ENCODE measurements around the gene OR2V1. TPM values are rescaled to one million over a fixed set of nuclear protein-coding genes. Genes with fewer than 3 reads are reported as not detected.
"Not testable (repeated sequence)": the region's sequence is repeated elsewhere in the genome, so short reads cannot be mapped to it uniquely, and the experiment has no call there.

OR2V1 gene, protein sequence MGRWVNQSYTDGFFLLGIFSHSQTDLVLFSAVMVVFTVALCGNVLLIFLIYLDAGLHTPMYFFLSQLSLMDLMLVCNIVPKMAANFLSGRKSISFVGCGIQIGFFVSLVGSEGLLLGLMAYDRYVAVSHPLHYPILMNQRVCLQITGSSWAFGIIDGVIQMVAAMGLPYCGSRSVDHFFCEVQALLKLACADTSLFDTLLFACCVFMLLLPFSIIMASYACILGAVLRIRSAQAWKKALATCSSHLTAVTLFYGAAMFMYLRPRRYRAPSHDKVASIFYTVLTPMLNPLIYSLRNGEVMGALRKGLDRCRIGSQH
- total RNA-seq (2014; rRNA removed; shearing (Covaris generic)): not detected in 2 replicates

GRCh38 chr5:181130832-181131496 is at the start of gene OR2V1:
OR2V1 (minus strand) TSS chr5:181131169; CDS start chr5:181125304, 5,865 bp downstream.
- no peak for DNase-seq (ENCODE audit: low spot score)

DNA sequence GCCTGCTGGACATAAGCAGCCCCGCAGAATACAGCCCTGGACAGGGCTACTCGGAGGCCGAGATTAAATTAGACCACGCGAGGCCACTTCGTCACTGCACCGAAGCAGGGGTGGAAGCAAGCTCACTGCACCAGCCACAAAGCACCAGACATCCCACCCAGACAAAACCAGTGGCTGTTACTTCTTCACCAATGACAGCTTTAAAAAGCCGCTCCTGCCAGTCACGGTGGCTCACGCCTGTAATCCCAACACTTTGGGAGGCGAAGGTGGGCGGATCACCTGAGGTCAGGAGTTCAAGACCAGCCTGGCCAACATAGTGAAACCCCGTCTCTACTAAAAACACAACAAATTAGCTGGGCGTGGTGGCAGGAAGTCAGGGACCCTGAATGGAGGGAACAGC is 46.6 kb upstream of the OR2V1 start:
- DNase-seq (ENCODE audit: low spot score): not testable (repeated sequence)

- no peak for DNase-seq (ENCODE audit: low spot score)
These were observed 45.4 kb upstream of the OR2V1 start for GRCh38 chr5:181176254-181176952.

DNA sequence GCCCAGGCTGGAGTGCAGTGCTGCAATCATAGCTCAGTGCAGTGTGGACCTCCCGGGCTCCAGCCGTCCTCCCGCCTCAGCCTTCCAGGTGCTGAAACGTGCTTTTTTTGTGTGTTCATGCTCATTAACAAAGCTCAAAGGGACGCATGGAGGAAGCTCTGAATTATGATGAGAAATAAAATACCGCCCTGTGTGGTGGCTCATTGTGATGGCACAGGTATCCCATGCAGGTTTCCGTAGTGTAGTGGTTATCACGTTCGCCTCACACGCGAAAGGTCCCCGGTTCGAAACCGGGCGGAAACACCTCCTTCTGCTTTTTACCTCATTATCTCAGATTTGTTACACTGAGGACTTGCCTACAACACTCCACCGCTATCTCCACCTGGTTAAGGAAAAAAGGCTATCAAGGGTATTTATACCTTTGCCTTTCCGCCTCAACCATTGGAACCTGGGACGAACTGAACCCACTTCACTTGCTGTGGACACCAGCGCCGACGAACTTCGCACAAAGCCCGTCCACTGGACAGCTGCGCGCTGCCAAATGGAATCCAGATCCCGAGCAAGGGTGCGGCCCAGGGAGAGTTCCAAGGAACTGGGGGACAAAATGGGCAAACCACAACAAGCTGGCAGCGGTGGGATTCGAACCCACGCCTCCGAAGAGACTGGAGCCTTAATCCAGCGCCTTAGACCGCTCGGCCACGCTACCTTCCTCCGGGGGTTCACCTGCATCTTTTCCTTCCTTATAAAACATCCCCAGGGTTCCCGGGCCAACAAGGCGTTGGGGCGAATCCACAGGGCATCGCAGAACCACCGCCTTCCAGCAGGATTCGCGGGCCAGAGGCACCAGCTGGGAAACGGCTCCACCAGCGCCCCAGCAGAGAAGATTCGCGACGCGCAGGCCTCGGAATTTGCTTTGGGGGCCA is 42.7 kb upstream of the OR2V1 start:
- peak; percentile 79 for DNase-seq (ENCODE audit: low spot score)

- DNase-seq (ENCODE audit: low spot score): peak; percentile 68
These were observed 42.1 kb upstream of the OR2V1 start for GRCh38 chr5:181173027-181173419.

DNA sequence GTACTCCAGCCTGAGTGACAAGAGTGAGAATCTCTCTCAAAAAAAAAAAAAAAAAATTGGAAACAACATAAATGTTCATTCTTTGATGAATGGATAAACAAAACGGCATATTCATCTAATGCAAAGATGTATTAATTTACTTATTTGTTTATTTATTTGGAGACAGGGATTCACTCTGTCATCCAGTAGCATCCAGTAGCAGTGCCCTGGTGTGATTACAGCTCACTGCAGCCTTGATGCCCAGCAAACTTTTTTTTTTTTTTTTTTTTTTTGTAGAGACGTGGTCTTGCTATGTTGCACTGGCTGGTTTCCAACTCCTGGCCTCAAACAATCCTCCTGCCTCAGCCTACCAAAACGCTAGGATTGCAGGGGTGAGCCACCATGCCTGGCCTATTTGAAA is 40.8 kb upstream of the OR2V1 start:
- DNase-seq (ENCODE audit: low spot score): no peak

DNA sequence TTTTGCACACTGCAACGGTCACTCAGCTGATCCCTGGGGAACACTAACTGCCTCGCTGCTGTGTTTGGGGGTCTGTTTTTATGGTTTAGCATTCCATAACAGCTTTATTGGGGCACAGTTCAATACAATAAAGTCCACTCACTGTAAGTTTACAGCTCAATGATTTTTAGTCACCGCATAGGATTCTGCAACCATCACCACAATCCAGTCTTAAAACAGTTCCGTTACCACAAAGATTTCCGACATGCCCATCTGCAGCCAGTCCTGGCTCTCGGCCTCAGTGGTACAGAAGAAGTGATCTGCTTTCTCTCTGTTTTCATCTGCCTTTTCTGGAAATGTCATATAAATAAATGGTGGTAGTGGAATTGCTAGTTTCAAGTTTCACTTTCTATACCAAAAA is 40.0 kb upstream of the OR2V1 start:
- no peak for DNase-seq (ENCODE audit: low spot score)

GRCh38 chr5:181170237-181170825 is 39.4 kb upstream of the OR2V1 start:
- no peak for DNase-seq (ENCODE audit: low spot score)

GRCh38 chr5:181169459-181170236 is 38.7 kb upstream of the OR2V1 start:
- DNase-seq (ENCODE audit: low spot score): peak; percentile 83

DNA sequence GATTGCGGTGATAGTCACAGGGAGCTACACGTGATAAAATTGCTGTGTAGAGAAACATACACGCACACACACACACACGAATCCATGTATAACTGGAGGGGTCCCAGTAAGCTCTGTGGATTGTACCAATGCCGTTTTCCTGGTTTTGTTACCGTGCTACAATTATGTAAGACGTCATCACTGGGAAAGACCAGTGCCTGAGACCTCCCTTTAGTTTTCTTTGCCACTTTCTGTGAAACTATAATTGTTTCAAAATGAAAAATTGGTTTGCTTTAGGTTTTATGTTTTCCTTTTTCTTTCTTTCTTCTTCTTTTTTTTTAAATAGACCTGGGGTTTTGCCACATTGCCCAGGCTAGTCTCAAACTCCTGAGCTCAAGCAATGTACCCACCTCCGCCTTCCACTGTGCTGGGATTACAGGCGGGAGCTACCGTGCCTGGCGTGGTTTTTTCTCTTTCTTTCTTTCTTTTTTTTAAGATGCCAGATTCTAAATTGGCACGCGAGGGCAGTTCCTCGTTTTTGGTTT is 37.7 kb upstream of the OR2V1 start:
- no peak for DNase-seq (ENCODE audit: low spot score)

- DNase-seq (ENCODE audit: low spot score): no peak
These were observed 37.0 kb upstream of the OR2V1 start for GRCh38 chr5:181167814-181168488.

GRCh38 chr5:181166812-181167733 is 36.1 kb upstream of the OR2V1 start:
- no peak for DNase-seq (ENCODE audit: low spot score)

GRCh38 chr5:181164076-181164952 is 33.3 kb upstream of the OR2V1 start:
- DNase-seq (ENCODE audit: low spot score): no peak

DNA sequence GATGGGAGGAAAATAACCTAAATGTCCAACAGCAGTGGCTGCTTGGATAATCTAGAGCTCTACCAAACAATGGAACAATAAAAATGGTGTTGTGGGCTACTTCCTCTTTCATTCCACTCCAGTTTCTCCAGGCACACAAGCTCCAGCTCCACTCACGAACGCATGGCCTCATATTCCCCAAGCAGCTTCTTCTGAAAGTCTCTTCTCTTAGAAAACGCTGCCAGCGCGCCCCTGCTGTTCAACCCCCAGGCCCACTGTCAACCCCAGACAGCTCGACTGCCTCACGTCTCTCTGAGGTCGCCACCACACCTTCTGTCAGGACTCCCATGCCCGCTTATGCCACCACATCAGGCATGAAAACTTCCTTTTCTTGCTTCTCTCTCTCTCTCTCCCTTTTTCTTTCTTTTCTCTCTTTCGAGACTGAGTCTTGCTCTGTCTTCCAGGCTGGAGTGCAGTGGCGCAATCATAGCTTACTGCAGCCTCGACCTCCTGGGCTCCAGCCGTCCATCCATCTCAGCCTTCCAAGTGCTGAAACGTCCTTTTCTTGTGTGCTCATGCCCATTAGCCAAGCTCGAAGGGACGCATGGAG is 32.6 kb upstream of the OR2V1 start:
- no peak for DNase-seq (ENCODE audit: low spot score)

DNA sequence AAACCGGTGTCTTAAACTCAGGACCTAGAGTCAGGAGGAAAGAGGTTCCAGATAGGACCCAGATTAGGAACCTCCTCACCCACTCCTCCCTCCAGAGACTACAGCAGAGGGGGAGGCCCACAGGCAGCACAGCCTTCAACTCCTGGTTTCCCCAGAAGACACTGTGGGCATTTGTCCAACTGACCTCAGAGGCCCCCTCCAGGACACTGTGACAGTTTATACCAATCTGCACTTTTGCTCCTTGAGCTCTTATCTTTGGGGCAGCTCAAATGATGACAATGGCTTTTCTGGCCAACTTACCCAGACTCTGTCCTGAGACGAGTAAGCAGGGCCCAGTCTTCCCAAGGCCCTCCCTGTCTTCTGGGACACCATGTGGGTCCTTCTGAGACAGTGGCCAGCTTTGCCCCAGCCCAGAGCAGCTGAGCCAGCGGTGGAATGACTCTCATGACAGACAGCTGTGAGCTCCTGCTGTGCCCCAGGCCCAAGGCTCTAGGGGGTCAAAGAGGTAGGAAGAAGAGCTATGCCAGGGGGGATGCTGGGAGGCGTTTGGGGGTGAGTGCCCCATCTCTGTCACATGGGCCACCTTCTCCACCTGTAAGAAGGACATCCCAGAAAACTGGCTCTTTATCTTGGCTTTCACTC is 30.7 kb upstream of the OR2V1 start:
- no peak for DNase-seq (ENCODE audit: low spot score)

GRCh38 chr5:181160755-181161533 is 30.0 kb upstream of the OR2V1 start:
- peak; percentile 56 for DNase-seq (ENCODE audit: low spot score)
